GM18867 (cell line): ENCODE data around the gene TCEA2.

Experiments
- ATAC-seq: cut with Tn5 transposase; IDR thresholded peaks from one replicate; pipeline ENCODE4 v1.9.1; 2021; ENCODE audit warnings: mild to moderate bottlenecking, moderate library complexity; ENCODE audit not compliant: unreplicated experiment

Gene TCEA2

GRCh38 chr20:64090165-64090564, 27.2 kb downstream of the TCEA2 start:
- ATAC-seq = no peak

- no peak for ATAC-seq
Observed at GRCh38 chr20:64091340-64091739, 28.3 kb downstream of the TCEA2 start.

GRCh38 chr20:64091770-64092169, 28.8 kb downstream of the TCEA2 start:
- ATAC-seq = no peak

GRCh38 chr20:64092258-64093012, 29.4 kb downstream of the TCEA2 start:
- ATAC-seq = no peak

GRCh38 chr20:64093013-64093503, 30.1 kb downstream of the TCEA2 start:
- ATAC-seq = no peak

- no peak for ATAC-seq
Observed at GRCh38 chr20:64095455-64095854, 32.5 kb downstream of the TCEA2 start.

- ATAC-seq = no peak
Observed at GRCh38 chr20:64095927-64096326, 32.9 kb downstream of the TCEA2 start.

- no peak for ATAC-seq
Observed at GRCh38 chr20:64096535-64096934, 33.5 kb downstream of the TCEA2 start.

GRCh38 chr20:64098471-64099013, 35.5 kb downstream of the TCEA2 start:
- ATAC-seq = no peak

GRCh38 chr20:64099086-64099786, 36.2 kb downstream of the TCEA2 start:
- no peak for ATAC-seq

GRCh38 chr20:64099880-64100565, 37.0 kb downstream of the TCEA2 start:
- ATAC-seq = no peak

GRCh38 chr20:64100566-64100888, 37.5 kb downstream of the TCEA2 start:
- no peak for ATAC-seq

- no peak for ATAC-seq
Observed at GRCh38 chr20:64100946-64101688, 38.1 kb downstream of the TCEA2 start.

- ATAC-seq = no peak
Observed at GRCh38 chr20:64101731-64102621, 39.0 kb downstream of the TCEA2 start.

- no peak for ATAC-seq
Observed at GRCh38 chr20:64102647-64103354, 39.8 kb downstream of the TCEA2 start.

- ATAC-seq = no peak
Observed at GRCh38 chr20:64103871-64104666, 41.1 kb downstream of the TCEA2 start.

GRCh38 chr20:64104667-64105451, 41.9 kb downstream of the TCEA2 start:
- ATAC-seq = no peak
